ENCODE data around the gene PANK2. TPM values are rescaled to one million over a fixed set of nuclear protein-coding genes. Genes with fewer than 3 reads are reported as not detected.

PANK2 gene
- total and polyA plus RNA-seq, 2 donors (not counting 1 experiment from before 2014, with no cell fraction given) = 33.7 to 51.7 TPM

DNA sequence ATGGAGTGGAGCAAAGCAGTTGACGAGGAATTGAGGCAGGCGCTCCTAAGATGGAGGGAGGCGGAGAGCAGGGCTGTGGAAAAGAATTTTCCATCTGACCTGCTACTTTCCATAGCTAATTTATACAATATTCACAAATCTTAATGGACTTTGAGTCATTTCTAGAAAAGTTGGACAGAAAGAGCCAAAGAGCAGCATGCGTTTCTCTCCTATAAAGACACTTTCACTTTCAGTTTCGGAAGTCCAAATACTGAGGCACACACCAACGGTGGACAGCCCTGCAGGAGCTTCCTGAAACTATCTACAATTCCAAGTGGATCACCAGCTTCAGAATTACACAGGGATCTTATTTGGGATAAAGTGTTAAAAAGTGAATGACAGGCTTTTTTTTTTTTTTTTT lies 43.5 kb downstream of the PANK2 start:
- no peaks in the 10 kb centered on the region for H3K79me2 ChIP-seq (ENCODE audit: control insufficient read depth, insufficient read depth, low read length)
- TF ChIP-seq EZH2 (IDR thresholded peaks at IDR 0.05; ENCODE audit: low read length, missing control alignments) (no peak), CTCF (conservative IDR thresholded peaks at IDR 0.05 in 1 of 2, IDR thresholded peaks at IDR 0.05 in 1 of 2; ENCODE audit: low read depth in 1 of 2, low read length in 2 of 2) (no peak)
- H3K27me3 ChIP-seq (ENCODE audit: control insufficient read depth, insufficient read depth, low read length) = no peaks in the 10 kb centered on the region
- H2AFZ ChIP-seq (ENCODE audit: low read length) = no peak overlapping the region
- peaks cover 7% of the 10 kb centered on the region for H3K36me3 ChIP-seq (ENCODE audit: control insufficient read depth, insufficient read depth, low read length)
- H3K9ac ChIP-seq (ENCODE audit: insufficient read depth, low read length) = peak overlapping the region; percentile 3
- H4K20me1 ChIP-seq (ENCODE audit: control insufficient read depth, extremely low read depth, insufficient read depth, low read length) = no peaks in the 10 kb centered on the region
- peak in 1 of 2 donors; percentile 49 for DNase-seq (ENCODE audit: low read depth in 2 of 2)
- H3K4me3 ChIP-seq (replicated peaks in 1 of 4; ENCODE audit: control extremely low read depth in 1 of 4, insufficient read depth in 1 of 4, low read depth in 3 of 4, low read length in 4 of 4) = peak overlapping the region; percentile 3 to 41 (median 32)
- peaks cover 25% of the 10 kb centered on the region for H3K4me1 ChIP-seq (ENCODE audit: control insufficient read depth, extremely low read depth, insufficient read depth, low read length)
- H3K27ac ChIP-seq (ENCODE audit: insufficient read depth, low read length) = peak overlapping the region; percentile 79
- H3K4me2 ChIP-seq (ENCODE audit: extremely low read depth, insufficient read depth, low read length) = peak overlapping the region; percentile 98
- H3K9me3 ChIP-seq (ENCODE audit: control insufficient read depth, insufficient read depth, low read depth, low read length) = no peaks in the 10 kb centered on the region

DNA sequence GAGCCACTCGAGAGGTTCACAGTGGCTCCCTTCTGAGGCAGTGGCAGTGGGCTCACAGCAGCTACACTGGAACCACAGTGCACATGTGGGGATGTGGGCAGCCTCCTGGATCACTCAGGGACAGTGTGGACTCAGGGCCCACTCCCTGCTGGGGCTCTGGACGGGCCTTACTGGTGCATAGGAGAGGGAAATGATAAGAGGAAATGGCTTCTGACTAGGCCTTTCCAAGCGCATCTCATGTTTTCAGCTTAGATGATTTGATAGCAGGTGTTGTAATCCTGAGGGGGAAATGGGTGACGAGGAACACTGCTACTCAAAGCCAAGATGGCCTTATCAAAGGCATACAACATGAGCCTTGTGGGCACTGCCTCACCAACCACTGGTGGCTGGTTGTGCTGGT lies 44.0 kb downstream of the PANK2 start:
- no peak overlapping the region for H2AFZ ChIP-seq (ENCODE audit: low read length)
- H3K79me2 ChIP-seq (ENCODE audit: control insufficient read depth, insufficient read depth, low read length) = no peaks in the 10 kb centered on the region
- H3K4me1 ChIP-seq (ENCODE audit: control insufficient read depth, extremely low read depth, insufficient read depth, low read length) = peaks cover 22% of the 10 kb centered on the region
- no peaks in the 10 kb centered on the region for H3K27me3 ChIP-seq (ENCODE audit: control insufficient read depth, insufficient read depth, low read length)
- H3K9ac ChIP-seq (ENCODE audit: insufficient read depth, low read length) = no peak overlapping the region
- peak overlapping the region in 1 of 4 experiments; percentile 41 for H3K4me3 ChIP-seq (replicated peaks in 1 of 4; ENCODE audit: control extremely low read depth in 1 of 4, insufficient read depth in 1 of 4, low read depth in 3 of 4, low read length in 4 of 4)
- no peaks in the 10 kb centered on the region for H3K9me3 ChIP-seq (ENCODE audit: control insufficient read depth, insufficient read depth, low read depth, low read length)
- H3K4me2 ChIP-seq (ENCODE audit: extremely low read depth, insufficient read depth, low read length) = peak overlapping the region; percentile 98
- TF ChIP-seq CTCF (conservative IDR thresholded peaks at IDR 0.05 in 1 of 2, IDR thresholded peaks at IDR 0.05 in 1 of 2; ENCODE audit: low read depth in 1 of 2, low read length in 2 of 2) (no peak), EZH2 (IDR thresholded peaks at IDR 0.05; ENCODE audit: low read length, missing control alignments) (no peak)
- H4K20me1 ChIP-seq (ENCODE audit: control insufficient read depth, extremely low read depth, insufficient read depth, low read length) = no peaks in the 10 kb centered on the region
- H3K27ac ChIP-seq (ENCODE audit: insufficient read depth, low read length) = peak overlapping the region; percentile 79
- peaks cover 9% of the 10 kb centered on the region for H3K36me3 ChIP-seq (ENCODE audit: control insufficient read depth, insufficient read depth, low read length)
- no peak for DNase-seq (ENCODE audit: low read depth in 2 of 2)

DNA sequence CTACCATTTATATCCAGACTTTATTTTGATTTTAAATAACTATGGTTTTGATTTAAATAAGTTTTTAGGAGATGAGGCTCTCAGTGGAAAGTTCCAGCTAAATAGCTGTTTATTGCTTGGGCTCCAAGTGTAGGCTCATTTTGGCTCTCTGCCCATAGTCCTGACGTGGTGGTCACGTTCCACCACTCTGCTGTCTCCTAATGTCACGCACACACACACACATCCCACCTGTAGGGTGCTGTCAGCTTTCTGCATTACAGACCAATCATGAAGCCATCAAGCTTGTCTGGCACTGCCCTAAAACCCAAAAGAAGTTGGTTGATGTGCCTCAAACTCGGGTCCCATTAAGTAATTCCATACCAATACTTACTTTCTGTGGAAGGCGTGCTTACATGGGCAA lies 45.4 kb downstream of the PANK2 start:
- no peaks in the 10 kb centered on the region for H4K20me1 ChIP-seq (ENCODE audit: control insufficient read depth, extremely low read depth, insufficient read depth, low read length)
- peaks cover 17% of the 10 kb centered on the region for H3K4me1 ChIP-seq (ENCODE audit: control insufficient read depth, extremely low read depth, insufficient read depth, low read length)
- no peaks in the 10 kb centered on the region for H3K27me3 ChIP-seq (ENCODE audit: control insufficient read depth, insufficient read depth, low read length)
- H3K9me3 ChIP-seq (ENCODE audit: control insufficient read depth, insufficient read depth, low read depth, low read length) = no peaks in the 10 kb centered on the region
- H3K9ac ChIP-seq (ENCODE audit: insufficient read depth, low read length) = no peak overlapping the region
- peaks cover 9% of the 10 kb centered on the region for H3K36me3 ChIP-seq (ENCODE audit: control insufficient read depth, insufficient read depth, low read length)
- no peak overlapping the region for H3K4me3 ChIP-seq (replicated peaks in 1 of 4; ENCODE audit: control extremely low read depth in 1 of 4, insufficient read depth in 1 of 4, low read depth in 3 of 4, low read length in 4 of 4)
- H3K4me2 ChIP-seq (ENCODE audit: extremely low read depth, insufficient read depth, low read length) = no peak overlapping the region
- no peak overlapping the region for H2AFZ ChIP-seq (ENCODE audit: low read length)
- no peak for TF ChIP-seq CTCF (conservative IDR thresholded peaks at IDR 0.05 in 1 of 2, IDR thresholded peaks at IDR 0.05 in 1 of 2; ENCODE audit: low read depth in 1 of 2, low read length in 2 of 2)
- no peak for TF ChIP-seq EZH2 (IDR thresholded peaks at IDR 0.05; ENCODE audit: low read length, missing control alignments)
- peak in 1 of 2 donors; percentile 46 for DNase-seq (ENCODE audit: low read depth in 2 of 2)
- no peaks in the 10 kb centered on the region for H3K79me2 ChIP-seq (ENCODE audit: control insufficient read depth, insufficient read depth, low read length)
- H3K27ac ChIP-seq (ENCODE audit: insufficient read depth, low read length) = peak overlapping the region; percentile 46
